ENCODE results near the gene GPER1. TPM values are rescaled to one million over a fixed set of nuclear protein-coding genes. Genes with fewer than 3 reads are reported as not detected.

GPER1 gene
- total RNA-seq, 3 donors from 2014 or later = 7.9 to 14.7 (median 9.8) TPM

DNA sequence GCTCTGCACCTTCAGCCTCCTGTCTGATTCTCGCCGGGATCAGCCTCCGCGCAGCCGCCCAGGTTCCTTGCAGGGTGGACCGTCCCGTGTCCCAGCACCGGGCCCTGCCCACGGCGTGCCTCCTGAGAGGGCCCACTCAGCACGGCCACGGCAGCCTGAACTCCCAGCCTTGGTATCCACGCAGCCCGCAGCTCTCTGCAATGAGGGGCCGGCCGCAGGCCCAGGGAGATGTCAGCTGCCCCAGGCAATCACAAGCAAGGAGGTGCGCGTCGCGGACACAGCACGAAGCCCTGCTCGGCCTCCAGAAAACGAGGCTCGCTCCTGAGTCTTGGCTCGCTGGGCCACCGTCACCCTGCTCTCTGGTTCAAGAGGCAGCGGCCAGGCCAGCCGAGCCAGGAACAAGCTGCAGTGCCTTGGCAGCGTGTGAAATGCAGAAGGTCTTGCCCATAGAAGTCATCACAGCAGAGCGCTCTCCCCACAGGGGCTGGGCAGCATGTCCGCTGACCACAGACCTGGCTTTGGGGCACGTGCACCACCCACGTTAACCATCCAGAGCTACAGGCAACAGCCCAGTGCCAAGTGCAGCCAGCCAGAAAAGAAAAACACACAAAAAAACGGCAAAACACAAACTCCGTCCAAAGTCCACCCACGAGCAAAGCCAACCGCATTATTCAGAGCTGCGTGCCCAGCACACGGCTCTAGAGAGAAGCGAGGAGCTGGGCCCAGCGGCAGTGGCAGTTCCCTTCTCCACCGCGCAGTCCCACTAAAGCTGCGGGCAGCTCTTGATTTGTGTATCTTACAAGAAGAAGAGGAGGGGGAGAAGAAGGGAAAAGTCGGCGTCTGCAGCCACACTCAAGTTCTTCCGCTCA, 13.9 kb downstream of the GPER1 start:
- Histone ChIP-seq H3K4me1 (ENCODE audit: low read depth) (no peaks in the 10 kb centered on the region), H3K36me3 (ENCODE audit: low read depth) (no peaks in the 10 kb centered on the region), H3K4me3 (no peak overlapping the region), H3K9me3 (no peaks in the 10 kb centered on the region)
- TF ChIP-seq CTCF (IDR thresholded peaks at IDR 0.05) = no peak
- no peak for DNase-seq
- ATAC-seq = no peak
- intact Hi-C loops (cut with DNase I, micrococcal nuclease) = no loop called here

DNA sequence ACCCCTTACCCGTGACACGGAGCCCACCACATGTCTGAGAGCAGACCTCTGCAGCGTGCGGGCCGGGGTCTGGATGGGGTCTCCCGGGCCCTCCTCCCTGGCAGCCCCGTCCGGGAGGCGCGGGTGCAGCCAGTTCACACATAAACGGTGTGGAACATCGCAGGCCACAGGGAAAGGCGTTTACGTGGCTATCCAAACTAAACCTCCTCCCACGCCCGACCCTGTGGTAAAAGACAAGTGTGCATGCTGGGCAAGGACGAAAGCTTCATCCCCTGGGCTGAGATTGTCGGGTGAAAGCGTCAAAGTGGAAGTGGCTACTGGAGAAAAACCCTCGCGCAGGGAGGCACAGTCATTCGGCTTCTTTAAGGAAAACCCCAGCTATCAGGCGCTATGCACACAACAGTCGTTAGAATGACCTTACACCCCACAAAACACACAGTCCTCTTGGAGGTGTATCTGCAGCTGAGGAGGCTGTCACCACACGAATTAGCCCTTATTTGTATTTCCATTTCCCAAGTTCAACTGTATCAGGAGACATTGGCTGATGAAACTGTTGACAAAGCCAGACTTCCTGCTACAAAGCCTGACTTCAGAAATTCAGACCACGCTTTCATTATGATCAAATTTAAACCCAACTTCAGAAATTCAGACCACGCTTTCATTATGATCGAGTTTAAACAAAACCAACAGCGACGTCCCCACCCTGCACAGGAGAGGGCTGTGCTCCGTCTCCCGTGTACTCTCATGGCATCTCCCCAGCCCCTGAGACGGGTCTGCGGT, 15.3 kb downstream of the GPER1 start:
- Histone ChIP-seq H3K36me3 (ENCODE audit: low read depth) (no peaks in the 10 kb centered on the region), H3K4me3 (no peak overlapping the region), H3K4me1 (ENCODE audit: low read depth) (no peaks in the 10 kb centered on the region), H3K9me3 (no peaks in the 10 kb centered on the region)
- intact Hi-C loops (cut with DNase I, micrococcal nuclease) = no loop called here
- DNase-seq = peak in 1 of 3 donors; percentile 36
- TF ChIP-seq CTCF (IDR thresholded peaks at IDR 0.05) = no peak
- peak; percentile 22 for ATAC-seq

DNA sequence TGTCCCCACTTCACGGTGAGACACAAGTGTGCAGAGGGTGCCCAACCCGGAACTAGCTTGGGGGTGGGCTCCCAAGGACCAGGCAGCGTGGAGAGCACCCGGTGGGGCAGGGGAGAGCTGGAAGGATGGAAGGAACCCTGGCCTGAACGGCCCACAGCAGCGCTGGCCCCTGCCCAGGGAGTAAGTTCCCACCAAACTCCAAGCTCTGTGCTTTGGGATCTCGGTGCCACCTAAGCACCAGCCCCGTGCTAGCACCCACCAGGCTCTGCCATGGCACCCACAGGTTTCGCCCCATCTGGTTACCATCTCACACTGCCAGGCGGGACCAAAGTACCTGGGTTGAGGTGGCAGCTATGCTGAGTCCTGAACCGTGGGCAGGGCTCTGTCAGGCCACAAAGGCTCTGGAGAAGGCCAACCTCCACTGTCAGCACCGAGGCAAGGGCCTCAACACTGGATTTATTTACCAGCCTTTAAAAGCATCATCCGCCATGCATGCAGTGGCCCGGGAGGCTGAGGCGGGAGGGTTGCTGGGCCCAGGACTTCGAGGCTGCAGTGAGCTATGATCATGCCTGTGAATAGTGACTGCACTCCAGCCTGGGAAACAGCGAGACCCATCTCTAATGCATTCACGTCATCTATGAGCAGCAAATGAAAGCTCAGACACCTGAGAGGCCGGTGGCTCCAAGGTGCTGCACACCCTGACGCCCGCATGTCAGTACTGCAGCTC, 16.0 kb downstream of the GPER1 start:
- no peak for ATAC-seq
- intact Hi-C loops (cut with DNase I, micrococcal nuclease) = no loop called here
- TF ChIP-seq CTCF (IDR thresholded peaks at IDR 0.05) = no peak
- peak in 1 of 3 donors; percentile 31 for DNase-seq
- Histone ChIP-seq H3K9me3 (no peaks in the 10 kb centered on the region), H3K36me3 (ENCODE audit: low read depth) (no peaks in the 10 kb centered on the region), H3K4me1 (ENCODE audit: low read depth) (no peaks in the 10 kb centered on the region), H3K4me3 (no peak overlapping the region)

DNA sequence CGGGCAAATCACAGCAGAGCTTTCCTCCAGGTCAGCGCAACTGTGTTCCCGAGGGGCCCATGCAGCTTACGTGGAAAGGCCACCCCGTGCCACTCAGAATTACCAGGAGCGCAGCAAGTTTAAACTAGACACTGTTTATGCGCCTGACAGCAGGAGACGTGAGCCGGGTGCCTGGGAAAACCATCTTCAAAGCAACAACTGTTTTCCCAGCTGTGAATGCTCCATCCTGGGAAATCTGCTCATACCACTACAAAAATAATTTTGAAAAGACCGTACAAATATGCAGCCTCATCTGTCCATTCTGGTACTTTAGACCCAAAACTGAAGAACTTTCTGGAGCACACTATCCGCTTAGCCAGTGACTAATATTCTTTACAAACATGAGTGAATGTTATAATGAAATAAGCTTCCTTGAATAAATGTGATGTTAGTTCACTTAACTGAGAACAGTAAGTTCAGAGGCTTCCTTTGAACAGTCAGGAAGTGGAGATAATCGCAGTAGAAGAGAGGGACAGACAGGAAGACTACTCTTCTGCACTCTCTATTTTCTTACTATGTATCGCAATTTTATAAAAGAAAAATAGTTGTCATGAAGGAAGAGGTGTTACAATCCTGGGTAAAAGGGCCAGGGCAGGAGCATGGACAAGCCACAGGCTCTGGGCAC, 16.7 kb downstream of the GPER1 start:
- intact Hi-C loops (cut with DNase I, micrococcal nuclease) = no loop called here
- no peak for DNase-seq

More for the DNA sequence above, 16.7 kb downstream of the GPER1 start:
- H3K36me3 ChIP-seq (ENCODE audit: low read depth) = no peaks in the 10 kb centered on the region
- no peak overlapping the region for H3K4me3 ChIP-seq
- no peak for TF ChIP-seq CTCF (IDR thresholded peaks at IDR 0.05)
- H3K4me1 ChIP-seq (ENCODE audit: low read depth) = no peaks in the 10 kb centered on the region
- H3K9me3 ChIP-seq = no peaks in the 10 kb centered on the region
- ATAC-seq = no peak
